H9 (cell line): Measurements from ENCODE around the gene RHBDL2. TPM values are rescaled to one million over a fixed set of nuclear protein-coding genes. Genes with fewer than 3 reads are reported as not detected.

ENCODE experiments used
- DNase-seq: peaks from one replicate; pipeline ENCODE4 v3.0.0-alpha.2; 2017
- H2AFZ ChIP-seq: one replicate; pipeline ENCODE4 v1.6.1; 2013; ENCODE audit warnings: mild to moderate bottlenecking, low read length, control low read depth, moderate library complexity
- H2AK5ac ChIP-seq: 2 replicates; pipeline ENCODE4 v1.6.1; 2013; ENCODE audit warnings: low read length, control low read depth, mixed read lengths; ENCODE audit not compliant: insufficient read length
- H2BK120ac ChIP-seq: one replicate; pipeline ENCODE4 v1.6.1; 2013; ENCODE audit warnings: low read depth, mild to moderate bottlenecking, low read length, control low read depth, inconsistent platforms; ENCODE audit not compliant: poor library complexity, severe bottlenecking
- H2BK12ac ChIP-seq: 2 replicates; pipeline ENCODE4 v1.6.1; 2013; ENCODE audit warnings: low read length, control low read depth, mixed read lengths, low read depth; ENCODE audit not compliant: insufficient read length
- H2BK15ac ChIP-seq: 2 replicates; pipeline ENCODE4 v1.6.1; 2013; ENCODE audit warnings: low read depth, low read length, control low read depth
- H2BK20ac ChIP-seq: one replicate; pipeline ENCODE4 v1.6.1; 2013; ENCODE audit warnings: low read depth, mild to moderate bottlenecking, low read length, control low read depth, inconsistent platforms; ENCODE audit not compliant: poor library complexity, severe bottlenecking
- H2BK5ac ChIP-seq: 2 replicates; pipeline ENCODE4 v1.6.1; 2013; ENCODE audit warnings: low read length, control low read depth, mixed read lengths; ENCODE audit not compliant: insufficient read length
- H3K14ac ChIP-seq: 2 replicates; pipeline ENCODE4 v1.6.1; 2013; ENCODE audit warnings: low read length, control low read depth; ENCODE audit not compliant: insufficient read depth
- H3K18ac ChIP-seq: 2 replicates; pipeline ENCODE4 v1.6.1; 2013; ENCODE audit warnings: low read depth, mild to moderate bottlenecking, mixed read lengths, low read length, control low read depth; ENCODE audit not compliant: insufficient read length
- H3K23ac ChIP-seq: 2 replicates; pipeline ENCODE4 v1.6.1; 2013; ENCODE audit warnings: low read length, control low read depth, mixed read lengths, low read depth; ENCODE audit not compliant: insufficient read length
- H3K23me2 ChIP-seq: 2 replicates; pipeline ENCODE4 v1.6.1; 2013; ENCODE audit warnings: low read depth, mild to moderate bottlenecking, mixed read lengths, low read length, control low read depth; ENCODE audit not compliant: insufficient read length, poor library complexity, severe bottlenecking
- H3K27ac ChIP-seq: 2 replicates; pipeline ENCODE4 v1.5.1; 2013; ENCODE audit warnings: low read length, control low read depth, mixed read lengths, low read depth; ENCODE audit not compliant: insufficient read length
- H3K27me3 ChIP-seq: 2 replicates; pipeline ENCODE4 v1.6.1; 2013; ENCODE audit warnings: low read length, control low read depth, inconsistent platforms; ENCODE audit not compliant: insufficient read depth
- H3K4ac ChIP-seq: 2 replicates; pipeline ENCODE4 v1.6.1; 2013; ENCODE audit warnings: low read depth, mild to moderate bottlenecking, control low read depth, inconsistent platforms, low read length, moderate library complexity
- H3K4me1 ChIP-seq: 2 replicates; pipeline ENCODE4 v1.6.1; 2013; ENCODE audit warnings: low read length, control low read depth, inconsistent platforms; ENCODE audit not compliant: insufficient read depth
- H3K4me2 ChIP-seq: 2 replicates; pipeline ENCODE4 v1.6.1; 2013; ENCODE audit warnings: low read length, control low read depth, mixed read lengths; ENCODE audit not compliant: insufficient read length, insufficient read depth
- H3K56ac ChIP-seq: 2 replicates; pipeline ENCODE4 v1.6.1; 2013; ENCODE audit warnings: low read depth, mild to moderate bottlenecking, mixed read lengths, low read length, control low read depth; ENCODE audit not compliant: insufficient read length
- H3K79me1 ChIP-seq: 2 replicates; pipeline ENCODE4 v1.6.1; 2013; ENCODE audit warnings: low read depth, mild to moderate bottlenecking, moderate library complexity, low read length, control low read depth, inconsistent platforms; ENCODE audit not compliant: insufficient read depth, poor library complexity, severe bottlenecking
- H3K79me2 ChIP-seq: 2 replicates; pipeline ENCODE4 v1.6.1; 2013; ENCODE audit warnings: low read length, control low read depth, inconsistent platforms; ENCODE audit not compliant: insufficient read depth
- H3K9ac ChIP-seq: 2 replicates; pipeline ENCODE4 v1.6.1; 2013; ENCODE audit warnings: low read length, control low read depth, mixed read lengths; ENCODE audit not compliant: insufficient read length; ENCODE audit errors: extremely low read depth
- H3K9me3 ChIP-seq: one replicate; pipeline ENCODE4 v1.6.1; 2013; ENCODE audit warnings: low read depth, low read length, inconsistent platforms; ENCODE audit not compliant: control insufficient read depth
- H3T11ph ChIP-seq: one replicate; pipeline ENCODE4 v1.6.1; 2013; ENCODE audit warnings: mild to moderate bottlenecking, low read length, control low read depth, inconsistent platforms
- H4K20me1 ChIP-seq: one replicate; pipeline ENCODE4 v1.6.1; 2013; ENCODE audit not compliant: control insufficient read depth, insufficient read length, insufficient read depth
- H4K5ac ChIP-seq: 2 replicates; pipeline ENCODE4 v1.6.1; 2013; ENCODE audit warnings: low read depth, mild to moderate bottlenecking, mixed read lengths, low read length, control low read depth; ENCODE audit not compliant: insufficient read length
- H4K8ac ChIP-seq: replicated peaks from 2 replicates; pipeline ENCODE4 v1.6.1; 2013; ENCODE audit warnings: low read length, control low read depth, mixed read lengths, low read depth; ENCODE audit not compliant: insufficient read length
- H4K91ac ChIP-seq: 2 replicates; pipeline ENCODE4 v1.6.1; 2013; ENCODE audit warnings: low read depth, mild to moderate bottlenecking, moderate library complexity, mixed read lengths, low read length, control low read depth; ENCODE audit not compliant: insufficient read length
- H3K27ac Mint-ChIP-seq, 3 experiments: 2 replicates in 2 of 3; 3 replicates in 1 of 3; pipeline ENCODE4 v1.8.0; 2020 to 2021; ENCODE audit warnings: mixed read lengths in 3 of 3, mild to moderate bottlenecking in 1 of 3, moderate library complexity in 1 of 3
- H3K27me3 Mint-ChIP-seq: 2 replicates; pipeline ENCODE4 v1.8.0; 2021; ENCODE audit warnings: low read depth, mild to moderate bottlenecking, moderate library complexity, mixed read lengths
- H3K36me3 Mint-ChIP-seq, 3 experiments: 2 replicates in 2 of 3; 3 replicates in 1 of 3; pipeline ENCODE4 v1.8.0; 2020 to 2021; ENCODE audit warnings: low read depth in 3 of 3, mixed read lengths in 3 of 3; ENCODE audit not compliant: insufficient read depth in 1 of 3
- H3K4me1 Mint-ChIP-seq, 2 experiments: 2 replicates each; pipeline ENCODE4 v1.8.0; 2020; ENCODE audit warnings: mixed read lengths in 2 of 2
- H3K4me3 Mint-ChIP-seq, 2 experiments: 2 replicates in 1 of 2; 3 replicates in 1 of 2; pipeline ENCODE4 v1.8.0; 2020 to 2021; ENCODE audit warnings: mild to moderate bottlenecking in 2 of 2, mixed read lengths in 2 of 2, moderate library complexity in 1 of 2
- H3K9me3 Mint-ChIP-seq, 2 experiments: 2 replicates in 1 of 2; 3 replicates in 1 of 2; pipeline ENCODE4 v1.8.0; 2020; ENCODE audit warnings: mild to moderate bottlenecking in 2 of 2, mixed read lengths in 2 of 2, moderate library complexity in 1 of 2
- WGBS: extraction: QIAGEN DNeasy Blood & Tissue Kit; methylation state at CpG from one replicate; pipeline ENCODE4 v1.1.7; 2013; ENCODE audit warnings: missing lambda C conversion rate, low lambda C conversion rate, mixed read lengths; ENCODE audit not compliant: insufficient read length; ENCODE audit errors: extremely low coverage; 5-methylcytosine and 5-hydroxymethylcytosine counted together
- total RNA-seq: library from RNA; stranded (reverse); gene quantifications from 2 replicates; pipeline ENCODE4 v1.2.1, GENCODE V29; 2021
- TF ChIP-seq, protein P1 (sequence below): fragments of 200-600 bp; sonication (generic); conservative IDR thresholded peaks from 3 replicates; pipeline ENCODE4 v1.8.0; 2021; ENCODE audit warnings: antibody characterized with exemption, mild to moderate bottlenecking

The RHBDL2 gene
- total RNA-seq, 1 experiment from 2014 or later = not detected

DNA sequence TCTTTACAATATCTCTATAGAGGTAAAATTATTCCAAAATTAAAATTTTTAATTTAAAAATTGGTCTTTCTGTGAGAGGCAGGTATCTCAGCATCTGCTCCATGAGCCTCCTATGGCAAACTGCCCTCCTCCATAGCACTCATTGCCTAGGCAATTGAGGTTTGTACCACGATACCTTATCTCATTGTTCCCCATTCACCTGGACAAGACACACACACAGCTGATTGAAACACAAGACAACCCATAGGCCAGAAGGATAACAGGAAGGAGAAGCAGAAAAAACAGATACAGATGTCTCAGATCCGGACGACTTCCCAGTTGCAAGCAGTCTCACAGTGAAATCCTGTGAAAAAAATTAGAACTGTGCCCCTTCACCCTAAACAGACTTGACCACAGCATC lies 24.3 kb downstream of the RHBDL2 start:
- H2BK12ac ChIP-seq = no peak overlapping the region
- DNase-seq = no peak
- H3K56ac ChIP-seq = no peak overlapping the region
- no peak overlapping the region for H2BK15ac ChIP-seq
- H3K79me1 ChIP-seq = no peaks in the 10 kb centered on the region
- H3K27ac ChIP-seq = no peak overlapping the region
- H3K4ac ChIP-seq = no peak overlapping the region
- no peaks in the 10 kb centered on the region for H3K27me3 Mint-ChIP-seq
- H2BK120ac ChIP-seq = no peak overlapping the region
- H3K4me1 Mint-ChIP-seq = peaks cover 6% of the 10 kb centered on the region in 2 experiments
- H4K91ac ChIP-seq = no peak overlapping the region
- no peaks in the 10 kb centered on the region for H3K27me3 ChIP-seq
- H2AK5ac ChIP-seq = no peak overlapping the region
- no CpG with 5 or more reads among the region's 3 CpGs for WGBS
- H3K79me2 ChIP-seq = no peaks in the 10 kb centered on the region
- no peaks in the 10 kb centered on the region for H3K9me3 Mint-ChIP-seq
- H3K18ac ChIP-seq = no peak overlapping the region
- no peaks in the 10 kb centered on the region for H3K36me3 Mint-ChIP-seq
- H2AFZ ChIP-seq = no peak overlapping the region
- no peaks in the 10 kb centered on the region for H3K23me2 ChIP-seq
- H4K8ac ChIP-seq = no peak overlapping the region
- H4K5ac ChIP-seq = no peak overlapping the region
- no peak overlapping the region for H2BK20ac ChIP-seq
- H3K14ac ChIP-seq = no peak overlapping the region
- no peaks in the 10 kb centered on the region for H3K4me1 ChIP-seq
- no peak overlapping the region for H3K9ac ChIP-seq
- H3K9me3 ChIP-seq = no peaks in the 10 kb centered on the region
- no peak overlapping the region for H3T11ph ChIP-seq
- no peak overlapping the region for H2BK5ac ChIP-seq
- H4K20me1 ChIP-seq = no peaks in the 10 kb centered on the region
- H3K4me2 ChIP-seq = no peak overlapping the region
- TF ChIP-seq, protein P1, sequence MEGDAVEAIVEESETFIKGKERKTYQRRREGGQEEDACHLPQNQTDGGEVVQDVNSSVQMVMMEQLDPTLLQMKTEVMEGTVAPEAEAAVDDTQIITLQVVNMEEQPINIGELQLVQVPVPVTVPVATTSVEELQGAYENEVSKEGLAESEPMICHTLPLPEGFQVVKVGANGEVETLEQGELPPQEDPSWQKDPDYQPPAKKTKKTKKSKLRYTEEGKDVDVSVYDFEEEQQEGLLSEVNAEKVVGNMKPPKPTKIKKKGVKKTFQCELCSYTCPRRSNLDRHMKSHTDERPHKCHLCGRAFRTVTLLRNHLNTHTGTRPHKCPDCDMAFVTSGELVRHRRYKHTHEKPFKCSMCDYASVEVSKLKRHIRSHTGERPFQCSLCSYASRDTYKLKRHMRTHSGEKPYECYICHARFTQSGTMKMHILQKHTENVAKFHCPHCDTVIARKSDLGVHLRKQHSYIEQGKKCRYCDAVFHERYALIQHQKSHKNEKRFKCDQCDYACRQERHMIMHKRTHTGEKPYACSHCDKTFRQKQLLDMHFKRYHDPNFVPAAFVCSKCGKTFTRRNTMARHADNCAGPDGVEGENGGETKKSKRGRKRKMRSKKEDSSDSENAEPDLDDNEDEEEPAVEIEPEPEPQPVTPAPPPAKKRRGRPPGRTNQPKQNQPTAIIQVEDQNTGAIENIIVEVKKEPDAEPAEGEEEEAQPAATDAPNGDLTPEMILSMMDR = no peak
- H3K27ac Mint-ChIP-seq = no peak overlapping the region
- H3K4me3 Mint-ChIP-seq = no peak overlapping the region
- H3K23ac ChIP-seq = no peak overlapping the region
